Spleen (tissue), 11 donors: ENCODE results near the gene CORIN. TPM values are rescaled to one million over a fixed set of nuclear protein-coding genes. Genes with fewer than 3 reads are reported as not detected.

ENCODE experiments used
- DNase-seq: peaks from one replicate; pipeline ENCODE4 v3.0.0-alpha.2; 2020
- H3K27ac ChIP-seq, 8 donors: fragments of 200-600 bp; sonication (generic) in 7 of 8; 1 replicate in 4 of 8; 2 replicates in 4 of 8; pipeline versions ENCODE4 v1.5.0 to v1.8.0; 2016 to 2021; ENCODE audit warnings: inconsistent platforms in 4 of 8, mild to moderate bottlenecking in 4 of 8, moderate library complexity in 1 of 8
- H3K27me3 ChIP-seq, 7 donors: fragments of 200-600 bp; sonication (generic) in 6 of 7; replicated peaks in 1 of 7; 1 replicate in 4 of 7; 2 replicates in 3 of 7; pipeline versions ENCODE4 v1.5.0 to v1.8.0; 2016 to 2021; ENCODE audit warnings: inconsistent platforms in 3 of 7, mild to moderate bottlenecking in 1 of 7
- H3K36me3 ChIP-seq, 6 donors: fragments of 200-600 bp; sonication (generic) in 5 of 6; 1 replicate in 4 of 6; 2 replicates in 2 of 6; pipeline versions ENCODE4 v1.5.0 to v1.8.0; 2016 to 2021; ENCODE audit warnings: inconsistent platforms in 2 of 6
- H3K4me1 ChIP-seq, 6 donors: fragments of 200-600 bp; sonication (generic) in 5 of 6; 1 replicate in 3 of 6; 2 replicates in 3 of 6; pipeline versions ENCODE4 v1.5.0 to v1.8.0; 2016 to 2021; ENCODE audit warnings: inconsistent platforms in 3 of 6
- H3K4me3 ChIP-seq, 8 donors: fragments of 200-600 bp; sonication (generic) in 7 of 8; 1 replicate in 4 of 8; 2 replicates in 4 of 8; pipeline versions ENCODE4 v1.5.0 to v1.8.0; 2016 to 2021; ENCODE audit warnings: inconsistent platforms in 4 of 8, mild to moderate bottlenecking in 4 of 8, moderate library complexity in 2 of 8
- H3K9me3 ChIP-seq, 8 donors: fragments of 200-600 bp; sonication (generic) in 7 of 8; 1 replicate in 4 of 8; 2 replicates in 4 of 8; pipeline versions ENCODE4 v1.5.0 to v1.8.0; 2016 to 2021; ENCODE audit warnings: inconsistent platforms in 4 of 8
- CTCF ChIP-seq, 11 experiments: fragments of 200-600 bp in 7 of 11; fragments of 450-650 bp in 4 of 11; sonication (generic) in 4 of 11; IDR thresholded peaks in 8 of 11; conservative IDR thresholded peaks in 3 of 11; 1 replicate in 7 of 11; 2 replicates in 4 of 11; pipeline versions ENCODE4 v1.4.0 to v1.8.0; 2016 to 2021; ENCODE audit warnings: antibody characterized with exemption in 11 of 11, inconsistent platforms in 4 of 11, mild to moderate bottlenecking in 1 of 11
- POLR2A ChIP-seq, 3 donors: fragments of 450-650 bp; IDR thresholded peaks; one replicate each; pipeline ENCODE4 v1.5.1; 2017; ENCODE audit warnings: antibody characterized with exemption in 3 of 3, mild to moderate bottlenecking in 1 of 3
- POLR2AphosphoS5 ChIP-seq, 3 donors: sonication (generic); formaldehyde crosslinking; IDR thresholded peaks; one replicate each; pipeline ENCODE4 v1.5.1; 2017; ENCODE audit warnings: antibody characterized with exemption in 3 of 3
- WGBS, 5 donors: extraction: QIAGEN DNeasy Blood & Tissue Kit in 3 of 5; methylation state at CpG; one replicate each; pipeline versions ENCODE4 v1.1.5 to v1.1.7; 2013 to 2018; 5-methylcytosine and 5-hydroxymethylcytosine counted together
- intact Hi-C: fragments of 100-400 bp; cut with DNase I; formaldehyde crosslinking; loops from one replicate; pipeline ENCODE4 v1.15.0; 2023; ENCODE audit warnings: low total_unique reads
- polyA plus RNA-seq, 3 donors: library from polyadenylated mRNA; stranded (reverse); fragments of 200-250 nt; gene quantifications; one replicate each; pipeline ENCODE4 v1.2.1, GENCODE V29; 2013
- total RNA-seq, 7 donors: library from RNA; depleted of rRNA in 3 of 7; stranded (reverse); fragments of >200 nt in 3 of 7; fragmentation: NEBNext Ultra II Directional in 4 of 7; extraction: Animal tissue kit (Norgen Biotek cat#: 25700) in 4 of 7; gene quantifications; one replicate each; pipeline versions ENCODE4 v1.1.0 to v1.2.1, GENCODE V29; 2016 to 2021
- donor health status: healthy with polysubstance abuse.
- donor health status: DM: no; HTN: no; CAD: no; lungs with moderate emphysema.
- donor health status: DM: no; HTN: no; CAD: no.
- donor health status: Bipolar disorder and iron deficiency.
- donor health status: healthy.
- donor health status: DM: no; HTN: no; CAD: no.
- donor health status: DM: yes; HTN: yes; CAD: no.

Gene CORIN
- total and polyA plus RNA-seq, 10 donors, result 0.23 to 12.3 (median 0.85) TPM

GRCh38 chr4:47801481-47802002, 36.3 kb downstream of the CORIN start:
- TF ChIP-seq POLR2AphosphoS5 (IDR thresholded peaks at IDR 0.05) (no peak), CTCF (IDR thresholded peaks at IDR 0.05 in 8 of 11, conservative IDR thresholded peaks at IDR 0.05 in 3 of 11) (no peak), POLR2A (IDR thresholded peaks at IDR 0.05) (no peak)
- no peaks in the 10 kb centered on the region for H3K36me3 ChIP-seq
- H3K27ac ChIP-seq, result no peak overlapping the region
- no peak overlapping the region for H3K4me3 ChIP-seq
- intact Hi-C loops, result no loop called here
- H3K9me3 ChIP-seq, result no peaks in the 10 kb centered on the region
- H3K4me1 ChIP-seq, result no peaks in the 10 kb centered on the region
- WGBS, 5 donors, result 83 to 96% (median 91%) methylated on average over 3 of the region's 3 CpGs
- DNase-seq, result peak; percentile 33
- H3K27me3 ChIP-seq, result no peaks in the 10 kb centered on the region

GRCh38 chr4:47798165-47798564, 39.7 kb downstream of the CORIN start:
- intact Hi-C loops, result no loop called here
- no peaks in the 10 kb centered on the region for H3K36me3 ChIP-seq

GRCh38 chr4:47791965-47792364, 45.9 kb downstream of the CORIN start:
- Histone ChIP-seq H3K36me3 (no peaks in the 10 kb centered on the region), H3K9me3 (no peaks in the 10 kb centered on the region), H3K27ac (no peak overlapping the region), H3K4me3 (no peak overlapping the region), H3K27me3 (no peaks in the 10 kb centered on the region), H3K4me1 (no peaks in the 10 kb centered on the region)
- intact Hi-C loops, result no loop called here
- no peak for DNase-seq
- TF ChIP-seq POLR2A (IDR thresholded peaks at IDR 0.05), result no peak
- TF ChIP-seq CTCF (IDR thresholded peaks at IDR 0.05 in 8 of 11, conservative IDR thresholded peaks at IDR 0.05 in 3 of 11), result no peak
- no peak for TF ChIP-seq POLR2AphosphoS5 (IDR thresholded peaks at IDR 0.05)
- 40 to 56% (median 47%) methylated on average over 2 of the region's 2 CpGs for WGBS, 5 donors

More at GRCh38 chr4:47798165-47798564, 39.7 kb downstream of the CORIN start:
- Histone ChIP-seq H3K4me3 (no peak overlapping the region), H3K9me3 (no peaks in the 10 kb centered on the region), H3K4me1 (no peaks in the 10 kb centered on the region), H3K27me3 (no peaks in the 10 kb centered on the region), H3K27ac (no peak overlapping the region)
- DNase-seq, result no peak
- TF ChIP-seq POLR2A (IDR thresholded peaks at IDR 0.05) (no peak), POLR2AphosphoS5 (IDR thresholded peaks at IDR 0.05) (no peak), CTCF (IDR thresholded peaks at IDR 0.05 in 8 of 11, conservative IDR thresholded peaks at IDR 0.05 in 3 of 11) (no peak)
- WGBS, 5 donors, result 67 to 76% (median 73%) methylated on average over 3 of the region's 3 CpGs

GRCh38 chr4:47790105-47790504, 47.8 kb downstream of the CORIN start:
- no peaks in the 10 kb centered on the region for H3K4me1 ChIP-seq
- H3K27me3 ChIP-seq, result peaks cover 0 to 7% (median 0%) of the 10 kb centered on the region in 7 donors
- no peaks in the 10 kb centered on the region for H3K36me3 ChIP-seq
- intact Hi-C loops, result no loop called here
- TF ChIP-seq POLR2A (IDR thresholded peaks at IDR 0.05) (no peak), POLR2AphosphoS5 (IDR thresholded peaks at IDR 0.05) (no peak), CTCF (IDR thresholded peaks at IDR 0.05 in 8 of 11, conservative IDR thresholded peaks at IDR 0.05 in 3 of 11) (no peak)
- WGBS, 5 donors, result 87 to 93% (median 88%) methylated on average over 8 of the region's 8 CpGs
- no peaks in the 10 kb centered on the region for H3K9me3 ChIP-seq
- H3K27ac ChIP-seq, result no peak overlapping the region
- DNase-seq, result no peak
- H3K4me3 ChIP-seq, result no peak overlapping the region
